ENCODE data around the gene CGREF1.
"Not testable (repeated sequence)": the region's sequence is repeated elsewhere in the genome, so short reads cannot be mapped to it uniquely, and the experiment has no call there.

Gene CGREF1

GRCh38 chr2:27137322-27137935, 18.5 kb upstream of the CGREF1 start:
- DNase-seq (ENCODE audit: low read depth): no peak

GRCh38 chr2:27136751-27137150, 17.8 kb upstream of the CGREF1 start:
- DNase-seq (ENCODE audit: low read depth): no peak

- no peak for DNase-seq (ENCODE audit: low read depth)
Observed at GRCh38 chr2:27135478-27135955, 16.6 kb upstream of the CGREF1 start.

- DNase-seq (ENCODE audit: low read depth): no peak
Observed at GRCh38 chr2:27134781-27135477, 16.0 kb upstream of the CGREF1 start.

- peak; percentile 96 for DNase-seq (ENCODE audit: low read depth)
Observed at GRCh38 chr2:27133905-27134780, 15.2 kb upstream of the CGREF1 start, which contains the start of gene PREB. PREB (minus strand) TSS chr2:27134636; CDS start chr2:27134421, 215 bp downstream.

- DNase-seq (ENCODE audit: low read depth): no peak
Observed at GRCh38 chr2:27133195-27133875, 14.4 kb upstream of the CGREF1 start.

- DNase-seq (ENCODE audit: low read depth): no peak
Observed at GRCh38 chr2:27131429-27131828, 12.5 kb upstream of the CGREF1 start.

GRCh38 chr2:27130396-27130795, 11.5 kb upstream of the CGREF1 start:
- no peak for DNase-seq (ENCODE audit: low read depth)

- no peak for DNase-seq (ENCODE audit: low read depth)
Observed at GRCh38 chr2:27128668-27129571, 10.0 kb upstream of the CGREF1 start.

GRCh38 chr2:27127883-27128667, 9.1 kb upstream of the CGREF1 start:
- DNase-seq (ENCODE audit: low read depth): no peak

- no peak for DNase-seq (ENCODE audit: low read depth)
Observed at GRCh38 chr2:27126252-27126710, 7.4 kb upstream of the CGREF1 start.

GRCh38 chr2:27125104-27125503, 6.2 kb upstream of the CGREF1 start:
- no peak for DNase-seq (ENCODE audit: low read depth)

GRCh38 chr2:27123302-27124150, 4.6 kb upstream of the CGREF1 start, which contains the start of gene ABHD1:
ABHD1 (plus strand) TSS chr2:27123815; CDS start chr2:27123949, 134 bp downstream.
- peak; percentile 54 for DNase-seq (ENCODE audit: low read depth)

- no peak for DNase-seq (ENCODE audit: low read depth)
Observed at GRCh38 chr2:27122791-27123190, 3.9 kb upstream of the CGREF1 start.

GRCh38 chr2:27121906-27122305, 3.0 kb upstream of the CGREF1 start:
- DNase-seq (ENCODE audit: low read depth): no peak

GRCh38 chr2:27119330-27119670, 372 bp upstream of the CGREF1 start:
- DNase-seq (ENCODE audit: low read depth): not testable (repeated sequence)

GRCh38 chr2:27117995-27118524, 868 bp downstream of the CGREF1 start:
- no peak for DNase-seq (ENCODE audit: low read depth)

GRCh38 chr2:27115519-27115918, 3.4 kb downstream of the CGREF1 start:
- DNase-seq (ENCODE audit: low read depth): no peak
